K562 (cell line): ENCODE measurements around the gene ZBTB49. TPM values are rescaled to one million over a fixed set of nuclear protein-coding genes. Genes with fewer than 3 reads are reported as not detected.

ENCODE experiments used
- ATAC-seq: fragments of 200-7000 bp; cut with Tn5 transposase; 3 replicates; pipeline ENCODE4 v1.9.1; 2020; ENCODE audit warnings: moderate library complexity
- BruUV-seq: library from RNA; stranded (reverse); fragments of 400-500 nt; replicated peaks from 2 replicates; lab custom pipeline; 2021; lab: Mats Ljungman, UMichigan
- CTCF ChIA-PET: fragments of 300-600 bp; formaldehyde crosslinking; extraction: SDS; loops from one replicate; lab custom pipeline; 2021; ENCODE audit warnings: low intra/inter-chr PET ratio; lab: Yijun Ruan, JAX
- POLR2A ChIA-PET: fragments of 300-600, 350-650 bp; sonication (Branson Sonifier 250); formaldehyde crosslinking; extraction: SDS; loops from one replicate; lab custom pipeline; 2021; ENCODE audit warnings: antibody characterized with exemption, inconsistent platforms; lab: Yijun Ruan, JAX
- DNase-seq, 4 experiments: peaks; one replicate each; pipeline versions ENCODE4 v3.0.0 to v3.0.0-alpha.2; 2011 to 2018; ENCODE audit warnings: low spot score in 3 of 4, mixed read lengths in 3 of 4; ENCODE audit errors: extremely low read depth in 1 of 4
- FAIRE-seq: peaks from 2 replicates; lab custom pipeline; 2011; peaks lifted over from hg19 to GRCh38; lab: Jason Lieb, UNC
- H2AFZ ChIP-seq: 2 replicates; pipeline ENCODE4 v1.6.0; 2011; ENCODE audit warnings: low read depth, low read length, control low read depth, inconsistent platforms
- H3K27ac ChIP-seq: fragments of 200-600 bp; 3 replicates; pipeline ENCODE4 v1.8.0; 2011; ENCODE audit warnings: low read depth, mild to moderate bottlenecking, control low read depth, inconsistent platforms, low read length, moderate library complexity, mixed read lengths; ENCODE audit errors: extremely low read depth
- H3K27me3 ChIP-seq, 2 experiments: fragments of 300-600 bp in 1 of 2; 2 replicates in 1 of 2; 3 replicates in 1 of 2; pipeline versions ENCODE4 v1.6.0 to v1.8.0; 2011; ENCODE audit warnings: inconsistent platforms in 2 of 2, low read length in 2 of 2, mild to moderate bottlenecking in 1 of 2, mixed read lengths in 1 of 2, moderate library complexity in 1 of 2; ENCODE audit not compliant: control insufficient read depth in 2 of 2, insufficient read depth in 2 of 2
- H3K36me3 ChIP-seq: fragments of 300-600 bp; 3 replicates; pipeline ENCODE4 v1.8.0; 2011; ENCODE audit warnings: mild to moderate bottlenecking, low read length, inconsistent platforms; ENCODE audit not compliant: control insufficient read depth, insufficient read depth
- H3K4me1 ChIP-seq, 2 experiments: fragments of 200-600 bp in 1 of 2; replicated peaks in 1 of 2; 2 replicates in 1 of 2; 3 replicates in 1 of 2; pipeline versions ENCODE4 v1.5.1 to v1.8.0; 2011; ENCODE audit warnings: inconsistent platforms in 2 of 2, low read length in 2 of 2, mild to moderate bottlenecking in 1 of 2, mixed read lengths in 1 of 2, moderate library complexity in 1 of 2; ENCODE audit not compliant: control insufficient read depth in 2 of 2, insufficient read depth in 2 of 2
- H3K4me2 ChIP-seq: 2 replicates; pipeline ENCODE4 v1.6.1; 2011; ENCODE audit warnings: low read length, control low read depth, inconsistent platforms, mixed read lengths; ENCODE audit not compliant: insufficient read depth
- H3K4me3 ChIP-seq: fragments of 200-600 bp; sonication (generic), shearing (Covaris generic); 2 replicates; pipeline ENCODE4 v1.5.1; 2016; ENCODE audit warnings: control low read depth, inconsistent platforms
- H3K79me2 ChIP-seq: fragments of 200-600 bp; 3 replicates; pipeline ENCODE4 v1.8.0; 2011; ENCODE audit warnings: low read length, inconsistent platforms; ENCODE audit not compliant: control insufficient read depth, insufficient read depth
- H3K9ac ChIP-seq, 2 experiments: 2 replicates each; pipeline versions ENCODE4 v1.6.0 to v1.6.1; 2011; ENCODE audit warnings: low read depth in 2 of 2, low read length in 2 of 2, control low read depth in 1 of 2, inconsistent platforms in 1 of 2, mild to moderate bottlenecking in 1 of 2, mixed read lengths in 1 of 2; ENCODE audit not compliant: insufficient read depth in 1 of 2
- H3K9me1 ChIP-seq: one replicate; pipeline ENCODE4 v1.6.0; 2011; ENCODE audit warnings: inconsistent platforms, mild to moderate bottlenecking, low read length, moderate library complexity; ENCODE audit not compliant: control insufficient read depth, insufficient read depth
- H3K9me3 ChIP-seq: replicated peaks from 2 replicates; pipeline ENCODE4 v1.5.1; 2011; ENCODE audit warnings: low read depth, low read length, inconsistent platforms; ENCODE audit not compliant: control insufficient read depth, insufficient read depth
- H4K20me1 ChIP-seq: replicated peaks from 2 replicates; pipeline ENCODE4 v1.6.1; 2011; ENCODE audit warnings: low read length, inconsistent platforms, mixed read lengths; ENCODE audit not compliant: control insufficient read depth, insufficient read depth
- BRF2 ChIP-seq: IDR thresholded peaks from 3 replicates; pipeline ENCODE4 v1.6.1; 2011; ENCODE audit warnings: borderline replicate concordance, mild to moderate bottlenecking; ENCODE audit not compliant: insufficient read length, insufficient read depth
- CBFA2T2 ChIP-seq: fragments of 450-650 bp; conservative IDR thresholded peaks from 2 replicates; pipeline ENCODE4 v1.6.1; 2017; ENCODE audit warnings: mild to moderate bottlenecking
- CREB3 ChIP-seq: fragments of 450-650 bp; conservative IDR thresholded peaks from 2 replicates; pipeline ENCODE4 v1.6.1; 2016; ENCODE audit warnings: missing genetic modification characterization, low read depth, mild to moderate bottlenecking, missing compliant biosample characterization, moderate library complexity
- HDAC3 ChIP-seq: fragments of 450-650 bp; IDR thresholded peaks from 2 replicates; pipeline ENCODE4 v1.6.1; 2018; ENCODE audit warnings: borderline replicate concordance, mild to moderate bottlenecking, moderate library complexity; ENCODE audit not compliant: partially characterized antibody
- L3MBTL2 ChIP-seq: fragments of 450-650 bp; IDR thresholded peaks from 2 replicates; pipeline ENCODE4 v1.6.1; 2016; ENCODE audit warnings: mild to moderate bottlenecking, moderate library complexity
- PCBP1 ChIP-seq: fragments of 200-400 bp; formaldehyde crosslinking; IDR thresholded peaks from 2 replicates; pipeline ENCODE4 v1.6.1; 2018; ENCODE audit warnings: mild to moderate bottlenecking, low read depth, low read length; ENCODE audit not compliant: poor library complexity, severe bottlenecking
- SMARCE1 ChIP-seq: fragments of 450-650 bp; IDR thresholded peaks from 2 replicates; pipeline ENCODE4 v1.7.1; 2016; ENCODE audit warnings: mild to moderate bottlenecking
- TAL1 ChIP-seq: fragments of 450-650 bp; IDR thresholded peaks from 2 replicates; pipeline ENCODE4 v1.6.1; 2016; ENCODE audit warnings: mild to moderate bottlenecking
- TBP ChIP-seq: optimal IDR thresholded peaks from 2 replicates; pipeline ENCODE3; 2011; ENCODE audit warnings: low read depth, low read length, improper control_type of control experiment
- TCFL5 ChIP-seq: fragments of 250-450 bp; sonication (Bioruptor Pico); conservative IDR thresholded peaks from 2 replicates; pipeline ENCODE4 v1.6.1; 2021; ENCODE audit warnings: mild to moderate bottlenecking, moderate library complexity, matching md5 sums
- TEAD4 ChIP-seq, 2 experiments: sonication (generic) in 1 of 2; formaldehyde crosslinking in 1 of 2; IDR thresholded peaks; 2 replicates each; pipeline versions ENCODE4 v1.6.1 to v1.8.0; 2012 to 2022; ENCODE audit warnings: borderline replicate concordance in 1 of 2, inconsistent platforms in 1 of 2, low read length in 1 of 2, mild to moderate bottlenecking in 1 of 2, missing genetic modification reagents in 1 of 2
- ZNF277 ChIP-seq: fragments of 250-450 bp; sonication (Bioruptor Pico); IDR thresholded peaks from 2 replicates; pipeline ENCODE4 v1.8.0; 2022; ENCODE audit warnings: inconsistent platforms, mild to moderate bottlenecking, moderate library complexity, borderline replicate concordance
- ZNF639 ChIP-seq, 2 experiments: fragments of 200-800 bp in 1 of 2; sonication (Bioruptor generic) in 1 of 2; sonication (generic) in 1 of 2; formaldehyde crosslinking in 1 of 2; IDR thresholded peaks in 1 of 2; conservative IDR thresholded peaks in 1 of 2; 2 replicates each; pipeline versions ENCODE4 v1.5.0 to v1.6.1; 2016 to 2020; ENCODE audit warnings: missing compliant biosample characterization in 1 of 2, missing genetic modification characterization in 1 of 2, missing genetic modification reagents in 1 of 2
- WGBS: fragments of 100-300 bp; shearing (Covaris generic); methylation state at CpG from one replicate; pipeline ENCODE4 v1.1.6; 2016; ENCODE audit warnings: low coverage, mixed read lengths; ENCODE audit not compliant: insufficient coverage; ENCODE audit errors: missing lambda C conversion rate; 5-methylcytosine and 5-hydroxymethylcytosine counted together
- in situ Hi-C: fragments of 300-500 bp; cut with MboI; formaldehyde crosslinking; loops from 4 replicates; pipeline ENCODE4 v1.15.0; 2018; ENCODE audit warnings: inconsistent platforms, mixed read lengths
- intact Hi-C: fragments of 100-400 bp; cut with micrococcal nuclease; formaldehyde crosslinking; loops from 2 replicates; pipeline ENCODE4 v1.14.2; 2022
- polyA plus RNA-seq, 8 experiments: library from polyadenylated mRNA; depleted of rRNA in 4 of 8; stranded (reverse) in 5 of 8; unstranded in 3 of 8; fragments of >200 nt; fragmentation: Nextera tagmentation in 2 of 8; fragmentation: Illumina TruSeq in 1 of 8; extraction: Ambion mirVana in 2 of 8; extraction: Trizol in 1 of 8; gene quantifications; 2 replicates each; pipeline versions ENCODE4 v1.2.1 to v1.2.3, GENCODE V29; 2011 to 2014; ENCODE audit warnings: inconsistent platforms in 1 of 8, missing spikeins in 1 of 8
- total RNA-seq, 7 experiments: library from RNA; depleted of rRNA in 6 of 7; stranded (reverse); fragments of >200 nt in 6 of 7; fragmentation: Illumina TruSeq in 2 of 7; extraction: Trizol in 2 of 7; gene quantifications; 2 replicates each; pipeline versions ENCODE4 v1.2.1 to v1.2.3, GENCODE V29; 2011 to 2021; ENCODE audit warnings: low replicate concordance in 1 of 7

The ZBTB49 gene
- total and polyA plus RNA-seq, 9 of the 15 experiments (the other 6 are each of a cell fraction or from before 2014, with no cell fraction given): 0.49 to 8.0 (median 4.2) TPM

GRCh38 chr4:4323705-4324534 is 33.9 kb downstream of the ZBTB49 start:
- ChIA-PET CTCF (no interaction called here), POLR2A (interaction anchor here (0.6 to 2.3 kb wide), 7 partner anchors 9 to 75 kb away, joined by 3 to 7 read pairs (median 4); partner anchors contain the start of gene TMEM128)
- DNase-seq: peak; percentile 30 to 84 (median 36)
- H3K27me3 ChIP-seq: no peaks in the 10 kb centered on the region
- ATAC-seq: peak; percentile 43
- 7% methylated on average over 9 of the region's 10 CpGs for WGBS
- H3K79me2 ChIP-seq: no peaks in the 10 kb centered on the region
- peak overlapping the region; percentile 49 to 71; a peak in 3 of 4 replicates for H3K9ac ChIP-seq
- peaks cover 34 to 44% of the 10 kb centered on the region in 2 experiments; a peak in 4 of 5 replicates for H3K4me1 ChIP-seq
- H3K4me2 ChIP-seq: peak overlapping the region; percentile 73
- intact Hi-C loops (loop anchor here (5.0 kb wide), 1 partner anchor 37 kb away; no protein-coding TSS in a partner anchor), in situ Hi-C loops (no loop called here)
- no peaks in the 10 kb centered on the region for H4K20me1 ChIP-seq
- H2AFZ ChIP-seq: peak overlapping the region; percentile 83
- FAIRE-seq: peak; percentile 91
- peak overlapping the region; percentile 91 for H3K27ac ChIP-seq
- BruUV-seq: no TSS peak
- H3K9me3 ChIP-seq: no peaks in the 10 kb centered on the region
- H3K4me3 ChIP-seq: no peak overlapping the region
- H3K36me3 ChIP-seq: peaks cover 14% of the 10 kb centered on the region; the same call in 2 of the 3 replicates
- H3K9me1 ChIP-seq: no peaks in the 10 kb centered on the region
- TF ChIP-seq BRF2 (no peak), TBP (no peak), PCBP1 (no peak), CREB3 (tag) (peak; percentile 61), SMARCE1 (peak; percentile 72), L3MBTL2 (peak; percentile 69), TCFL5 (CRISPR knock-in tag) (no peak; the same call in 1 of the 2 replicates), TAL1 (peak; percentile 81), ZNF639 (CRISPR knock-in tag; conservative IDR thresholded peaks at IDR 0.05 in 1 of 2, IDR thresholded peaks at IDR 0.05 in 1 of 2) (peak in 1 of 2 experiments; percentile 31; a peak in 1 of 4 replicates), HDAC3 (peak; percentile 36), ZNF277 (CRISPR knock-in tag) (no peak), CBFA2T2 (peak; percentile 92), TEAD4 (IDR thresholded peaks at IDR 0.05; ENCODE audit: low read length) (peak; percentile 86), TEAD4 (CRISPR knock-in tag; IDR thresholded peaks at IDR 0.05; ENCODE audit: borderline replicate concordance) (no peak)
